Nephron progenitor cell (in vitro differentiated cells): ENCODE results near the gene PLEKHM3.

Experiments
- DNase-seq: peaks from one replicate; pipeline ENCODE4 v3.0.0; 2021
- H3K27ac Mint-ChIP-seq: 2 replicates; pipeline ENCODE4 v1.8.0; 2021; ENCODE audit warnings: mild to moderate bottlenecking, moderate library complexity, mixed read lengths
- H3K27me3 Mint-ChIP-seq: 2 replicates; pipeline ENCODE4 v1.8.0; 2021; ENCODE audit warnings: mild to moderate bottlenecking, low read depth, mixed read lengths; ENCODE audit not compliant: poor library complexity
- H3K36me3 Mint-ChIP-seq: 2 replicates; pipeline ENCODE4 v1.8.0; 2021; ENCODE audit warnings: low read depth, mixed read lengths
- H3K4me1 Mint-ChIP-seq: 2 replicates; pipeline ENCODE4 v1.8.0; 2021; ENCODE audit warnings: mixed read lengths
- H3K4me3 Mint-ChIP-seq: 2 replicates; pipeline ENCODE4 v1.8.0; 2021; ENCODE audit warnings: mild to moderate bottlenecking, moderate library complexity, mixed read lengths
- H3K9me3 Mint-ChIP-seq: 2 replicates; pipeline ENCODE4 v1.8.0; 2021; ENCODE audit warnings: mild to moderate bottlenecking, moderate library complexity, mixed read lengths
- TF ChIP-seq, protein P1 (sequence below): fragments of 200-600 bp; sonication (generic); IDR thresholded peaks from 2 replicates; pipeline ENCODE4 v1.5.0; 2021; ENCODE audit warnings: antibody characterized with exemption

PLEKHM3 gene

DNA sequence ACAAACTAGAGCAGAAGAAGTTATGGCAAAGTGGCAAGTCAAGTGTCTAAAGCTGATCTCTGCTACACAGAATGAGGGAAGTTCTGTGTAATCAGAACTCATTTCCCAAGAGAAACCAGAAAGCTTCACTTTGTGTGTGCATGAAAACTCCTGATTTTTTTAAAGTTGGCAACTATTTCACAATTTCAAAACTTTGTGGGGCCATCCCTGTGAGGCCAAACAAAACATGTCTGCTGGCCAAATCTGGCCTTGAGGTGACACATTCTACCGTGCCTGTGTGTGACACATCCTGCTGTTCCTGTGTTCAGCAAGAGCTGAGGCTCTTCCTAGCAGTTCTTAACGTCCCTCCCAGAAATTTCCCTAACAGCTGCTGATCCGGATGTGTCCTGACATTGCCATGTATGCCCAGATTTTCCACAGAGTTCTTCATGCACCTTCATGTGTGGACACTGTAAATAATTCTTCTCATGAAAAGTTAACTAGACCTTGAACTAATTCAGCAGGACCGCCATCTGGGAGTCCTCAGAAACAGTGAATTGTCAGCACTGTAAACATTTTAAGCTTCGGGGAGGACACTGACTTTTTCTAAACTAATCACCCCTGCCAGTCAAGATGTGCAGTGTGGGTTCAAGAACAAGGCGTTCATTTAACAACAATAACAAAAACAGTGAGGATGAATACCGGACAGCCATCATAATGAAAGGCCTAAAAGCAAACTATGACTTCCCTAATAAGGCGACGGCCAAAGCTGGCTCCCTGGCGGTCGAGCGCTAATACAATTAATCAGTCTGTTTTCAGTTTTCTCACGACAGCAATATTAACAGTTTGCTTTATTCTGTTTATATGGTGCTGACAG is 99.0 kb downstream of the PLEKHM3 start:
- Mint-ChIP-seq H3K9me3 (no peaks in the 10 kb centered on the region), H3K4me3 (no peak overlapping the region), H3K27me3 (peaks cover 9% of the 10 kb centered on the region), H3K36me3 (peaks cover 10% of the 10 kb centered on the region), H3K4me1 (peaks cover 34% of the 10 kb centered on the region), H3K27ac (peak overlapping the region; percentile 40)
- no peak for DNase-seq
- TF ChIP-seq, protein P1, sequence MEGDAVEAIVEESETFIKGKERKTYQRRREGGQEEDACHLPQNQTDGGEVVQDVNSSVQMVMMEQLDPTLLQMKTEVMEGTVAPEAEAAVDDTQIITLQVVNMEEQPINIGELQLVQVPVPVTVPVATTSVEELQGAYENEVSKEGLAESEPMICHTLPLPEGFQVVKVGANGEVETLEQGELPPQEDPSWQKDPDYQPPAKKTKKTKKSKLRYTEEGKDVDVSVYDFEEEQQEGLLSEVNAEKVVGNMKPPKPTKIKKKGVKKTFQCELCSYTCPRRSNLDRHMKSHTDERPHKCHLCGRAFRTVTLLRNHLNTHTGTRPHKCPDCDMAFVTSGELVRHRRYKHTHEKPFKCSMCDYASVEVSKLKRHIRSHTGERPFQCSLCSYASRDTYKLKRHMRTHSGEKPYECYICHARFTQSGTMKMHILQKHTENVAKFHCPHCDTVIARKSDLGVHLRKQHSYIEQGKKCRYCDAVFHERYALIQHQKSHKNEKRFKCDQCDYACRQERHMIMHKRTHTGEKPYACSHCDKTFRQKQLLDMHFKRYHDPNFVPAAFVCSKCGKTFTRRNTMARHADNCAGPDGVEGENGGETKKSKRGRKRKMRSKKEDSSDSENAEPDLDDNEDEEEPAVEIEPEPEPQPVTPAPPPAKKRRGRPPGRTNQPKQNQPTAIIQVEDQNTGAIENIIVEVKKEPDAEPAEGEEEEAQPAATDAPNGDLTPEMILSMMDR, result no peak

DNA sequence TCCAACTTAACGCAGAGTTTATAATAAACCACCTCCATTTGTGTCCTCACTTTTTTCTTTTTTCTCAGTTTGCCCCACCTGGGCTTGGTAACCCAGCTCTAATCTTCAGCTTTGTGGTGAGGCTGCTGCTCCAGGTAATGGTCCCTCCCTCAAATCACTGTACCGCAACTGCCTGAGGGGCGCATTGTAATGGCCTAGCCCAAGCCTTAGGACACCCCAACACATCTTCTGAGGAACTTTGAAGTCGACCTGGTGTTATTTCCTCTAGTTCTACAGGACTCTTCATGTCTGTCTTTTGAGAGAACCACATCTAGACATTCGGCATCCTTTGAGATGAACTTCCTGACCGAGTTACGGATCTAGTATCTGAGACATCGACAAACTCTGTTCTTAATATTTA is 99.7 kb downstream of the PLEKHM3 start:
- peaks cover 12% of the 10 kb centered on the region for H3K27me3 Mint-ChIP-seq
- H3K36me3 Mint-ChIP-seq, result peaks cover 10% of the 10 kb centered on the region
- no peak overlapping the region for H3K27ac Mint-ChIP-seq
- H3K4me3 Mint-ChIP-seq, result no peak overlapping the region
- H3K4me1 Mint-ChIP-seq, result peaks cover 26% of the 10 kb centered on the region
- no peak for DNase-seq
- TF ChIP-seq, protein P1, result no peak
- H3K9me3 Mint-ChIP-seq, result no peaks in the 10 kb centered on the region

DNA sequence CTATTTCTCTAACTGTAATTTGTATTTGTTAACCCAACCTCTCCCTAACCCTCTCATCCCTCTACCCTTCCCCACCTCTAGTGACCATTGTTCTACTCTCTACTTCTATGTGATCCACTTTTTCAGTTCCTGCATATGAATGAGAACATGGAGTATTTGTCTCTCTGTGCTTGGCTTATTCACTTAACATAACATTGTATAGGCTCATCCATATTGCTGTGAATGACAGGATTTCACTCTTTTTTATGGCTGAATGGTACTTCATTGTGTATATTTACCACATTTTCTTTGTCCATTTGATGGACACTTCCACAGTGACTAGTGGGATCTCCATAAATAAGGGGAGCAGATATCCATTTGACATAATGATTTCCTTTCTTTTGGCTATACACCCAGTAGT is 103.7 kb downstream of the PLEKHM3 start:
- peaks cover 12% of the 10 kb centered on the region for H3K4me1 Mint-ChIP-seq
- H3K9me3 Mint-ChIP-seq, result no peaks in the 10 kb centered on the region
- TF ChIP-seq, protein P1, result no peak
- H3K27me3 Mint-ChIP-seq, result peaks cover 6% of the 10 kb centered on the region
- DNase-seq, result no peak
- H3K36me3 Mint-ChIP-seq, result peaks cover 10% of the 10 kb centered on the region
- H3K27ac Mint-ChIP-seq, result no peak overlapping the region
- H3K4me3 Mint-ChIP-seq, result no peak overlapping the region

DNA sequence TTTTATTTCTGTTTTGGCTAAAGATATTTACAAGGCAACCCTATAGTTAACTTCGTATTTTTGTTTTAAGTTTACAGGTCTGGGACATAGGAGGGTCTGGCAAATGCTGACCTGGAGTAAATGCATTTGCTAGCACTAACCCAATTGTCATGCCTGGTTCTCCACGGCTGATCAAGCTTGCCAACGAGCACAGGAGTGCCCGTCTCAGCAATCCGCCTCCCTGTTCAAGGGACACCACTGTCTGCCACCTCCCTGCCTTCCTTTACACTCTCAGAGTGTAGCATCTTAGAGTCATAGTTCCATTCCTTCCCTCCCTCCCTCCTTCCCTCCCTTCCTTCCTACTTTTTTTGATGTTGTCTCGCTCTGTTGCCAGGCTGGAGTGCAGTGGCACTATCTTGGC is 104.6 kb downstream of the PLEKHM3 start:
- no peak for DNase-seq
- Mint-ChIP-seq H3K27ac (peak overlapping the region; percentile 44), H3K36me3 (peaks cover 9% of the 10 kb centered on the region), H3K4me3 (no peak overlapping the region), H3K9me3 (no peaks in the 10 kb centered on the region), H3K4me1 (peaks cover 3% of the 10 kb centered on the region), H3K27me3 (peaks cover 6% of the 10 kb centered on the region)
- TF ChIP-seq, protein P1, result no peak

DNA sequence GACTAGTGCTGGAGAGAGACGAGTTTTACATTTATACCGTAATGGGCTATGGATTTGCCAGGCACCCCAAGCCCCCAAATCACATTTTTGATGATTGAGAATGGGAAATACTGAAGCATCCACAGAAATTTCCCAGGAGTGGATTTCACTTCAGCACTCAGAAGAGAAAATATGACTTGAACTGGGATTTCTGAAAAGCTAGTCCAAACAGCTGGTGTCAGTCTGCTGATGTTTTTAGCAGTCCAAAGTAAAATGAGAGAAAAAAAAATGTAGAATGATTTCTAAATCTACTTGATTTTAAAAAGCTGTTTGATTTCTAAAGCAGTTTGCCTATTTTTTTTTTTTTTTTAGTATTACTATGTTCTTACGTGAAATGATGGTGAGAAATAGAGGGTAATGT is 105.0 kb downstream of the PLEKHM3 start:
- H3K27ac Mint-ChIP-seq, result no peak overlapping the region
- H3K27me3 Mint-ChIP-seq, result peaks cover 6% of the 10 kb centered on the region
- H3K4me3 Mint-ChIP-seq, result no peak overlapping the region
- no peaks in the 10 kb centered on the region for H3K9me3 Mint-ChIP-seq
- TF ChIP-seq, protein P1, result no peak
- DNase-seq, result no peak
- no peaks in the 10 kb centered on the region for H3K4me1 Mint-ChIP-seq
- peaks cover 6% of the 10 kb centered on the region for H3K36me3 Mint-ChIP-seq
